Stimulated activated CD8-positive, alpha-beta memory T cell treated with anti-CD3 and anti-CD28 coated beads, Interleukin-7, amount 100 ng/mL, for 1 hour (primary cell): ENCODE results near the gene LRCH4.

ENCODE experiments used
- DNase-seq, 2 donors: peaks; one replicate each; pipeline ENCODE4 v3.0.0-alpha.2; 2020; ENCODE audit warnings: low read depth in 2 of 2

The LRCH4 gene, protein sequence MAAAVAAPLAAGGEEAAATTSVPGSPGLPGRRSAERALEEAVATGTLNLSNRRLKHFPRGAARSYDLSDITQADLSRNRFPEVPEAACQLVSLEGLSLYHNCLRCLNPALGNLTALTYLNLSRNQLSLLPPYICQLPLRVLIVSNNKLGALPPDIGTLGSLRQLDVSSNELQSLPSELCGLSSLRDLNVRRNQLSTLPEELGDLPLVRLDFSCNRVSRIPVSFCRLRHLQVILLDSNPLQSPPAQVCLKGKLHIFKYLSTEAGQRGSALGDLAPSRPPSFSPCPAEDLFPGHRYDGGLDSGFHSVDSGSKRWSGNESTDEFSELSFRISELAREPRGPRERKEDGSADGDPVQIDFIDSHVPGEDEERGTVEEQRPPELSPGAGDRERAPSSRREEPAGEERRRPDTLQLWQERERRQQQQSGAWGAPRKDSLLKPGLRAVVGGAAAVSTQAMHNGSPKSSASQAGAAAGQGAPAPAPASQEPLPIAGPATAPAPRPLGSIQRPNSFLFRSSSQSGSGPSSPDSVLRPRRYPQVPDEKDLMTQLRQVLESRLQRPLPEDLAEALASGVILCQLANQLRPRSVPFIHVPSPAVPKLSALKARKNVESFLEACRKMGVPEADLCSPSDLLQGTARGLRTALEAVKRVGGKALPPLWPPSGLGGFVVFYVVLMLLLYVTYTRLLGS

DNA sequence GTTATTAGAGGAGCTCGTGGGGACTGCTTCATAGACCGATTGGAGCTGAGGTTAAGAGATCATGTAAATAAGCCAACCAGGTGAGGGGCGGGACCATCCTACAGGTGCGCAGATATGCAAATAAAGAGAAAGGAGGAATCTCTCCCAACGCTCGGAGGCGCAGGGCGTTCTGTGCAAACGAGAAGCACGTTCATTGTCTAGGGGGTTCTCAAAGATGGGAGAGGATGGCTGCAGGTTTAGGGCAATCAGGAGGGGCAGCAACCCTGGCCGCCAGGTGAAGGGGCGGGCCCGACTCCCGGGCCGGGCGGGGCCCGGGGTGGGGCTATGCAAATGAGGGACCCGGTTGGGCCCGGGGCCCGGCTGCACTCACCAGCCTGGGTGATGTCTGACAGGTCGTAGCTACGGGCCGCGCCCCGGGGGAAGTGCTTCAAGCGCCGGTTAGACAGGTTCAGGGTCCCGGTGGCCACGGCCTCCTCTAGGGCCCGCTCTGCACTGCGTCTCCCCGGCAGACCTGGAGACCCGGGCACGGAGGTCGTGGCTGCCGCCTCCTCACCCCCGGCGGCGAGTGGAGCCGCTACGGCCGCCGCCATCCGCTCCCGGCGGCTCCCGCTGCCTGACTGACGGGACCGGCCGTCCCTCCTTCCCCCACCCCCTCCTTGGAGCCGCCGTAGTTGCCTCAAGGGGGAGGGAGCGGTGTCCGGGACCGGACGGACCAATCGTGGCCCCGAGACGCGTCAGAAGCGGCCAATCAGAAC is at the start of gene LRCH4:
Gene LRCH4 (minus strand): TSS at position 619 of the 755 bp plus-strand sequence. CDS start 29 bp downstream, at position 590.
- DNase-seq = no peak

DNA sequence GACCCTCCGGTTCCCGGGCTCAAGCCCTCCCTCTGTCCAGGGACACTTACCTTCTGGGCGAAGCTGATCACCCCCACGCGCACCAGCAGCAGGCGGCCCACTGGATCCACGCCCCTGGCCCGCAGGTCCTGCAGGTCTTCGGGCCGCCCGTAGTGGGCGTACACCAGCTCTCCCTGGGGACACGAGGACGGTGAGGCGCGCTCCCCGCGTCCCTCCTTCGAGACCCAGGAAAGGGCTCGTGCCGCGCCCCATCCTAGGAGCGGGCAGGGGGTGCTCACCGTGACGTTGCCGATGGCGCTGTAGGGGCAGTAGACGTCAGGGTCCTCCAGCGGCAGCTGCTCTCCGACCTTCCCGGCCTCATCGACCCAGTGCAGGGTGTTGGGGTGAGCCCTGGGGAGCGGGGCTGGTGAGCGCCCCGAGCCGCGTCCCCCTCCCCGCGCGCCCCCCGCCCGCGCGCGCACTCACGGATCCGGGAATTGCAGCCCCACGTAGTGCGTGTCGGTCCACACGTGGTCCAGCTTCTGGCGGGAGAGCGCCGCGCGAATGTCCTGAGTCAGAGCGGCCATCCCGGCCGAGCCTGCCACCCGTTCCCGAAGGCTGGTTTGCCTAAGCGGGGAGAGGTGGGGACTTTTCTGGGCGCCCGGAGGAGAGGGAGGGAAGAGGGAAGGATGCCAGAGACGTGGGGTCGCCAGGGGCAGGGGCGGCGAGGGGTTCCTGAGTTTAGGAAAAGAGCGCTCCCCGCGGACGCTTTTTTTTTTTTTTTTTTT is 47.2 kb upstream of the LRCH4 start:
- DNase-seq = peak in 1 of 2 donors; percentile 25

DNA sequence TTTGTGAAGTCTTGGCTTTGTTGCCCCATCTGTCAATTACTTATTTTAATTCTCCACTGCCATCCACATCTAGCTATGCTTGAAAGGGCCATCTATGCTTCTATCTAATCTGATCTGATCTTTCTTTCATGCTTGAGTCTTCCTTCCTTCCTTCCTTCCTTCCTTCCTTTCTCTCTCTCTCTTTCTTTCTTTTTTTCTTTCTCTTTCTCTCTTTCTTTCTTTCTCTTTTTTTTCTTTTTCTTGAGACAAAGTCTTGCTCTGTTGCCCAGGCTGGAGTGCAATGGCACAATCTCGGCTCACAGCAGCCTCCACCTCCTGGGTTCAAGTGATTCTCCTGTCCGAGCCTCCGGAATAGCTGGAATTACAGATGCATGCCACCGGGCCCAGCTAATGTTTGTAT is 44.1 kb upstream of the LRCH4 start:
- no peak for DNase-seq

DNA sequence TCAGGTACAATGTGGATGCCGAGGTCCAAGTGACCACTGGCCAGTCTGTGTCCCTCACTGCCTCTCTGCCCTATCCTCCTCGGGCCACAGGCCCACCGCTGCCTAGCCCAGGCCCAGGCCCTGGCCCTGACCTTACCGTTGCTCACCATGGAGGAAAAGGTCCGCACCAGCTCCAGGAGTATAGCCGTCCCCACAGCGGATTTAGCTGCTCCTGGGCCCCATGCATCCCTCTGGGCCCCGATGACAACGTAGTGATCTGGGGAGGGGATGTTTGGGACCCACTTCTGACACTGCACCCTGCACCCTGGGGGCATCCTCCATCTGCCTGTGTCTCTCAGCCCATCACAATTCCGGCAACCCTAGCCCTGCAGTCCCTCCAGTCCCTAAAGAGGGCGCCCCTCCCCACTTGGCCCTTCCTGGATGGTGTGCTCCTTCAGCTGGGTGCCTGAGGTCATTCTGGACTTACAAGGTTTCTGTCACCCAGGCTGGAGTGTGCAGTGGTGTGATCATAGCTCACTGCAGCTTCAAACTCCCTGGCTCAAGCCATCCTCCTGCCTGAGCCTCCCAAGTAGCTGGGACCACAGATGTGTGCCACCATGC is 43.3 kb upstream of the LRCH4 start:
- no peak for DNase-seq

DNA sequence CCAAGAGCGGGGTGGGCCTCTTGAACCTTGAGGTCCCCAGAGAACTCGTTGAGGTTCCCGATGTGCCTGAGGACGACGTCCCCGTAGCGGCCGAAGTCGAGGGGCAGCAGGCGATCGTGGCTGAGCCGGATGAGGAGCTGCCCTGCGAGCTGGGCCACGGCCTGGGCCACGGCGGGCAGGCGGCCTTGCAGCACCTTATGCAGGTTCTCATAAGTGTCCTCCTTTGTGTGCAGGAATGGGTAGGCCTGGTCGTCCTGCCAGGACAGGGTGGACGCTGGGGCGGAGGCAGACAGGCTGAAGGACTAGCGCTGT is 41.3 kb upstream of the LRCH4 start:
- no peak for DNase-seq

DNA sequence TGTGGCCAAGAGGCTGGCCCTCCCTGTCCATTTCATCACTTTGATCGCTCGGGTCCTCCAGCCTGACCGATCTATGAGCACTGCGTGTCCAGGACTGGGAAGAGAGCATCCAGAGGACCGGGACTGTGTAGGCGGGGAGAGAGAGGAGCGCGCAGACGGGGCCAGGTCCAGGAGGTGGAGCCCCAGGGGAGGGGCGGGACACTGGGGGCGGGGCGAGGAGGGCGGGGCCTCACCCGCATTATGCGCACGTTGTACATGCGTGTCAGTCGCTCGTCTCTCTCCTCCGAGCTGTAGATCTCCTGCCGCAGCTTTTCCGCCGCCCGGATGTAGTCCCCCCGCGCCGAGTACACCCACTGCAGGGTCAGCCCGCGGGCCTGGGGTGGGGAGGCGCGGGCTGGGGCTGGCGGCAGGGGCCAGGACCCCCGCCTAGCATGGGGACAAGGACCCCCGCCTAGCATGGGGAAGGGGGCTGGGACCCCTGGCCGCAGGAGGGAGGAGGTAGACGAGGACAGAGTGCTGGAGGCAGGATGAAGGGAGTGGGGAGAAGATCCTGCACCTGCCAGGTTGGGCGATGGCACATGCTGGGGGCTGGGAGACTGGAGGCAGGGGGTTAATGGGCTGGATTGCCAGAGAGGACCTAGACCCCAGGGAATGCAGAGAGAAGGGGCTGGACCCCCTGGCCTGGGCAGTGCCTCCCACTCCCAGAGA is 40.8 kb upstream of the LRCH4 start:
- DNase-seq = peak; percentile 82 to 84

DNA sequence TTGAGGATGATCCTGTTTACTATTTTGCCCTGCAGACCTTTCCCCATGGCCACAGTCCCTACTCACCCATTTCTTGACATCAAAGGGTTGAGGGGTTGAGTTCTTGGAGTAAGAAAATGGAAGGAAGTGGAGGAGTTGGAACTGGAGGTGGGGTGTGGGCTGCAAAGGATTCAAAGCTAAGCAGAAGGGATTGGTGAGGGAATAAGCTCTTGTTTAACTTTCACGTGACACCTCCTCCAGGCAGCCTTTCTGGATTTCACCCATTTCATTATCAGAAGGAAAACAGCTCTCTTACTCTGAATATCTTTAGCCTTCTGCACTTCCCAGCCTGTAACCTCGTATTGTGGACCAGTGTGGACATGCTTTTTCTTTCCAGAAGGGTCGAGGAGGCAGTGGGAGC is 40.1 kb upstream of the LRCH4 start:
- no peak for DNase-seq

DNA sequence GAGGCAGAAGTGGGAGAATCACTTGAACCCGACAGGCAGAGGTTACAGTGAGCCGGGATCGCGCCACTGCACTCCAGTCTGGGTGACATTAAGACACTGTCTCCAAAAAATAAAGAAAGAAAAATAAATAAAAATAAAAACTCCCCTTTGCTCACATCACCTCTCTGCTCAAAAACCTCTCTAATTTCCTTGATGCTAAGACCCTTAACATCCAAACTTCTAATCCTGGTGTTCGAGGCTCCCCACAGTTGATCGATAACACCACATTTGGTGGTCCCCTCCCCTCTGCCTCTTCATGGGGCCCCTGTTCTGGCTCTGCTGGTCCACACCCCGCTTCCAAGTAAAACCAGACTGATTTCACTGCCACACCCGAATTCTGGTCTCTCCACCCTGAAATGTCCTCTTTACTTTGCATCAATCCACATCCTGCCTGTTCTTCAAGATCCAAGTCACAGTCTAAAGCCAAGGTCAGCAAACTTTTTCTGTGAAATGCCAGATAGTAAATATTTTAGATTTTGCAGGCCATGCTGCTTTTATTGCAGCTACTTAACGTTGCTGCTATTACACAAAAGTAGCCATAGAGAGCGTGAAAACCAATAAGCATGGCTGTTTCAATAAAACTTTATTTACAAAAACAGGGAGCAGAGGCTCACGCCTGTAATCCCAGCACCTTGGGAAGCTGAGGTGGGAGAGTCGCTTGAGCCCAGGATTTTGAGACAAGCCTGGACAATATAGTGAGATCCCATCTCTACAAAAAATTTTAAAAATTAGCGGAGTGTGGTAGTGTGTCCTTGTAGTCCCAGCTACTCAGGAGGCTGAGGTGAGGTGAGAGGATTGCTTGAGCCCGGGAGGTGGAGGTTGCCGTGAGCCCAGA is 38.3 kb upstream of the LRCH4 start:
- no peak for DNase-seq

DNA sequence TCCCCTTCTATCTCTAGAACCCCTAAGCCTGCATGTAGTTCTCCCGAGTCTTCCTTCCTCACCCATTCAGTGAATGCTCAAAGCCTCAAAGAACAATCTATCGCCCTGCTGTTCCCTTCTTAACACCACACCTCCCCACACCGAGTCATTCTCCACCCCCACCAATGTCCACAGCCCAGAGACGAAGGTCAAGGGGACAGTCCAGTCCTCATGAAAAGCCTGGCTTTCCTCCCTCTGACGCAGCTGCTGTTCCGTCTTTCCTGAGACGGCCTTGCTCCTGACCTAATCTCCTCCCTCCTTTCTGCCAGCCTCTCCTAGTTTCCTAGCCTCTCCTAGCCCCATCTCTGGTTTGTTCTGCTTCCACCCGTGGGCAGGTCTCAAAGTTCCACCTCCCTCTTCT is 35.6 kb upstream of the LRCH4 start:
- no peak for DNase-seq

DNA sequence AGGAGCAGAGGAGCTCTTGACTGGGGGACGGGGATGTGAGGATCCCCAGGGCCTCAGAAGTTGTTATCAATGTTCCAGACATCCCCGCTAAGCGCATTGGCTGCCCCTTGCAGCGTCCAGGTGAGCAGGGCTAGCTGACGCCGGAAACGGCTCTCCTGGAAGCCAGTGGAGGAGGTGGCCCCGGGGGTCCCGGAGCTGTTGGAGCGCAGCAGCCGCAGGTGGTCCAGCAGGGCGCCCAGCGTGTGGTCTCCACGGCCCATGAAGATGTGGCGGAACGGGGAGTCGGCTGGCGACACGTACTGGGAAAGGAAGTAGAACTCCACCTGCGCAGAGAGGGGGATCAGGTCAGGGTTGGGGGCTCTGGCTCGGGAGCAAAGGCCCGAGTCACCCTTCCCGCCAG is 34.9 kb upstream of the LRCH4 start:
- DNase-seq = no peak

DNA sequence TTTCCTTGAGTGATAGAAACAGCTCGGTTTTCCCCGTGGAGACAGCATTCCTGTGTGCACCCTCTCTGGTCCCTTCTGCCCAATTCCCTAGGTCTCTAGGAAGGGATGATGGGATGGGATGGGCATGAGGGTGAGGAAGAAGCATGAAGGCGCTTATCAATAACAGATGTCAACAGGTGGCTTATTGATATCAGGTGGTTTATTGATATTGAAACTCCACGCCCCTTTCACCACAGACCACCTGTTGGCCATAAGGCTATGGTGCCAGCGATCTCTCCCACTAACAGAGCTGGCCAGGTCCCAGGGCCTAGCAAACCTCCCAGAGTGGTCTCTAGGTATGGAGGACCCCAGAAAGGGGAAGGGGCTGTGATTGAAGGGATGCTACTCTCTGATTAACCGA is 34.3 kb upstream of the LRCH4 start:
- DNase-seq = no peak

DNA sequence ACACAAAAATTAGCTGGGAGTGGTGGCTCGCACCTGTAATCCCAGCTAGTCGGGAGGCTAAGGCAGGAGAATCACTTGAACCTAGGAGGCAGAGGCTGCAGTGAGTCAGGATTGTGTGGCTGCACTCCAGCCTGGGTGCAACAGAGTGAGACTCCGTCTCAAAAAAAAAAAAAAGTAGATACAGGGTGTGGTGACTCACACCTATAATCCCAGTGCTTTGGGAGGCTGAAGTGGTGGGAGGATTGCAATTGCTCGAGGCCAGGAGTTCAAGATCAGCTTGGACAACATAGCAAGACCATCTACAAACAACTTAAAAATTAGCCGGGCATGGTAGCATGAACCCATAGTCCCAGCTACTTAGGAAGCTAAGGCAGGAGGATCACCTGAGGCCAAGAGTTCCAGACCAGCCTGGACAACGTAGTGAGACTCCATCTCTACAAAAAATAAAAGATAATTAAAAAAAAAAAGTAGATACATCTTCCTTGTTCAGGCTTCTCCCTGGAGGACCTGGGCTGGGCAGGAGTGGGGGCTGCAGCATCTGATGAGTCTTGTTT is 28.5 kb upstream of the LRCH4 start:
- DNase-seq = no peak

DNA sequence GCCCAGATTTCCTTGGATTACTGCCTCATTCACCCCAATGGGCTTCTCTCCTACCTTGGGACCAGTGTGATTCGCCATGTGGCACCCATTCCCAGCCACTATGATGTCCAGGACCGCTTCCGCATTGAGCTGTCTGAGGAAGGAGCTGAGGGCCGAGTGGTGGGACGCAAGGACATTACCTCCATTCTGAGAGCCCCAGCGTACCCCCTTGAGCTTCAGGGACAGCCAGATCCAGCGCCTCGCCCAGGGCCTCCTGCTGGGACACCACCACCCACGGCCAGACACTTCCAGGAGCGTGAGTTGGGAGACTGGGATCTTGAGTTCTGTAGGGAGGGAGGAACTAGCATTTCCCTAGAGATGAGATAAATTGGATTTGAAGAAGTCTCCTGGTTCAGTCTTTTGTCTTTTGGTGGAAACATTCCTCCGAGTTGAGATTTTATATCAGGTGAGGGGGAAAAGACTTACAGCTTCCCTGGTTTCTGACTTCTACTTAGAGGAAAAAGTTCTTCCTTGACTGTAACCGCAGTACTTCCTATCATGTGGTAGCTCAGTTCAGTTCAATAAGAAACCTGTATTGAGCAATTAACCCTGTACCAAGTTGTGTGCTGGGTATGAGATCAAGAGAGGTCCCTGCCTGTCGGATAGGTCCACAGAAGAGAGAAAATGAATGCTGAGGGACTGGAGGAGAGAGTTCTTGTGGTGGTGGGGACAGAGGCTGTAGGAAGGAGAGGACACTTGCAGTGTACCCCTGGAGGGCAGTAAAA is 27.7 kb upstream of the LRCH4 start:
- no peak for DNase-seq

DNA sequence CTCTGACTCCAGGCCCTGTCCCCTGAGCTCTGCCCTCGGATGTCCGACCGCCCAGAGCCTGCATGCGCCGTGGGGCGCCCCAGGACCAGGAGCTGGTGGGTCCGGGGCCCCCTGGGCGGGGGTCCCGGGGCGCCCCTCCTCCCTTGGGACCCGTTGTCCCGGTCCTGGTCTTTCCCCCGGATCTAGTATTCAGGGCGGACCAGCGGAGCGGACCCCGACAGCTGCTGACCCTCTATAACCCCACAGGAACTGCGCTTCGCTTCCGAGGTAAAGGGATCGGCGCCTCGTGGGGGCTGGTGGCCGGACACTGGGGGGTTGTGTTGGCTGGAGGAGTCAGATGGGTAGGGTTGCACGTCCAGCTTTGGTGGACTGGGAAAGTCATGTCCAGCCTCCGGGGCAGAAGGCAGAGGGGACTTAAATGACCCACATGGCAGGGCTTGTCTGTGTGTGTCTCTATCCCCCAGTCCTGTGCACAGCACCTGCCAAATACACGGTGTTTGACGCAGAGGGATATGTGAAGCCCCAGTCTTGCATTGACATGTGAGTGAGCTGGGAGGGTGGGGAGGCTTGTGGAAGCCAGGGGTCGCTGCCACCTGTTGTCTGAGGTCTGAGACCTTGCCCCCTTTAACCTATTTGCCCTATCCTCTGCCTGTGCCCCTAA is 26.9 kb upstream of the LRCH4 start:
- no peak for DNase-seq

DNA sequence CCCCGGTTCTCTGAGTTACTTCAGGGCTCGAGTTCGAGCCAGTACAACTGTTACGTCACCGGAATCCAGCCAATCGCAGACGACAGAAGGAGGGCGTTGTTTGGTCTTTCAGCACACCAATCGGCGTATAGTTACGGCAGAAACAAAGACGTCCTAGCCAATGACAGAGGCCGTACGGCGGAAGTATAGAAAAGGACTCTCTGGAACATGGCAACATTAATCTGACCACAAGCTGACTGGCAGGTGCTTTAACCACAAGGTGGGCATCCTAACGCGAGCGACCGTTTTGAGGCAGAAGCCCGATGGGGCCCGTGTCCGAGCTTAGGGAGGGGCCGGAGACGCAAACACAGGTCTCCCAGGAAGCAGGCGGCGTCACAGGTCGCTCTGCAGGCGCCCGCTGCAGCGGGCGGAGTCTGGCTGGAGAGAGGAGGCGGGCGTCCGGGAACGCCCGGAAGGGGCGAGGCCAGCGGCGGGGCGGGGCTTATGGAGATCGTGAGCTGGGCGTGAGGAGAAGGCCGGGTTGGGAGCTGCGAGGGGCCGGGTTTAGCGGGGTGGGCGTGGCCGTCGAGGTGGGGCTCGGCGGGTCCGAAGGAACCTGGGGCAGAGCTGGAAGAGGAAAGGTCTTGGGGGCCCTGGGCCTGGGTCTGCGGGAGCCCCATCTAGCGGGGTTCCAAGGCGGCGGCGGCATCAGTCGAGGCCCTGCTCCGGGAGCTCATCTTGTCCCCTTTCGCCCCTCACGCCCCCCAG is 26.2 kb upstream of the LRCH4 start, which contains the start of gene MOSPD3:
Gene MOSPD3 (plus strand): TSS at position 558 of the 747 bp plus-strand sequence. CDS start 252 bp downstream, outside the sequence.
- DNase-seq = peak; percentile 92 to 96

DNA sequence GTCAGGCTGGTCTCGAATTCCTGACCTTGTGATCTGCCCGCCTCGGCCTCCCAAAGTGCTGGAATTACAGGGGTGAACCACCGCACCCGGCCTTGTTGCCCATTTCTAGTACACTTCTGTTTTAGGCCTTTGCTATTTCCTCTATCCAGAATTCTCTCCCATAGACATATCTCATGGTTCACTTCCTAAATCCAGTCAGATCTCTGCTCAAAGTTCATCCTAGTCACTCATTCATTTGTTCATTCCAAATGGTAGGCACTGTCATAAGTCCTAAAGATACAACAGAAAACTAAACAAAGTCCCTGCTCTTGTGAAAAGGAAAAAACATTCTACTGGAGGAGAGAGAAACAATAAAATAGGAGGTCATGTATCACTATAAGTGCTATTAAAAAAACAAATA is 24.0 kb upstream of the LRCH4 start:
- DNase-seq = no peak

DNA sequence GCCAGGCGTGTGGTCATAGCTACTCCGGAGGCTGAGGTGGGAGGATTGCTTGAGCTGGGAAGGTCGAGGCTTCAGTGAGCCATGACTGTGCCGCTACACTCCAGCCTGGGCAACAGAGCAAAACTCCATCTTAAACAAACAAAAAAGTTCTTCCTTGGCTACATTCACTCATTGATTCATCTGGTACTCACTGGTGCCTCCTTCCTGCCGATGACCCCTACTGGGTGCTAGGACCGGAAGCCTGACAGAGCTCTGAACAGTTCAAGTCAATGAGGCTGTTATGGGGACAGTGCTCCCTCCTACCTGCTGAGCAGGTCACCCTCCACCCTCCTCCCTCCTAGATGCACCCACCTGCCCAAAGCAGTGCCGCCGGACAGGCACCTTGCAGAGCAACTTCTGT is 21.2 kb upstream of the LRCH4 start:
- no peak for DNase-seq
